SK-N-SH (cell line): ENCODE data around the gene R3HDM1.

Experiments
- CTCF ChIP-seq: fragments of 200-600 bp; sonication (generic); IDR thresholded peaks from 2 replicates; pipeline ENCODE4 v1.6.1; 2017; ENCODE audit warnings: antibody characterized with exemption, mild to moderate bottlenecking, moderate library complexity
- FOSL2 ChIP-seq: IDR thresholded peaks from 2 replicates; pipeline ENCODE4 v1.4.0; 2012; ENCODE audit warnings: low read depth, mild to moderate bottlenecking, moderate library complexity, borderline replicate concordance
- TAF1 ChIP-seq: IDR thresholded peaks from 2 replicates; pipeline ENCODE4 v1.6.1; 2012; ENCODE audit warnings: low read depth, mild to moderate bottlenecking, low read length, moderate library complexity, borderline replicate concordance
- USF1 ChIP-seq: IDR thresholded peaks from 2 replicates; pipeline ENCODE4 v1.4.0; 2012; ENCODE audit warnings: low read depth, borderline replicate concordance

GRCh38 chr2:135552887-135553286, 21.6 kb downstream of the R3HDM1 start:
- no peak for TF ChIP-seq CTCF
- TF ChIP-seq TAF1 = no peak
- TF ChIP-seq USF1 = no peak
- TF ChIP-seq FOSL2 = no peak
